HL-60 (cell line): ENCODE results near the gene RAB17.

Experiments used
- DNase-seq, 2 experiments: peaks; one replicate each; pipeline ENCODE4 v3.0.0-alpha.2; 2010 to 2020; ENCODE audit warnings: low read depth in 1 of 2, low spot score in 1 of 2
- H3K27ac ChIP-seq: fragments of 250-450 bp; sonication (Bioruptor Pico); replicated peaks from 2 replicates; pipeline ENCODE4 v1.5.1; 2020; ENCODE audit warnings: mild to moderate bottlenecking, moderate library complexity
- H3K27me3 ChIP-seq: fragments of 250-450 bp; sonication (Bioruptor Pico); 2 replicates; pipeline ENCODE4 v1.5.1; 2021; ENCODE audit warnings: mild to moderate bottlenecking, moderate library complexity; ENCODE audit not compliant: insufficient read depth, poor library complexity, severe bottlenecking
- H3K4me3 ChIP-seq: replicated peaks from 2 replicates; pipeline ENCODE4 v1.5.1; 2011; ENCODE audit warnings: mild to moderate bottlenecking, control low read depth, low read length; ENCODE audit not compliant: insufficient read depth
- GABPA ChIP-seq: IDR thresholded peaks from 2 replicates; pipeline ENCODE4 v1.6.1; 2012; ENCODE audit warnings: low read depth
- POLR2AphosphoS5 ChIP-seq: IDR thresholded peaks from 2 replicates; pipeline ENCODE4 v1.6.1; 2012; ENCODE audit warnings: low read depth
- SPI1 ChIP-seq: IDR thresholded peaks from 2 replicates; pipeline ENCODE4 v1.6.1; 2012; ENCODE audit warnings: low read depth, mild to moderate bottlenecking, borderline replicate concordance
- TF ChIP-seq, protein P1 (sequence below): IDR thresholded peaks from 2 replicates; pipeline ENCODE4 v1.6.1; 2012; ENCODE audit warnings: low read depth; ENCODE audit not compliant: insufficient replicate concordance
- TF ChIP-seq, protein P2 (sequence below): IDR thresholded peaks from one replicate; pipeline ENCODE4 v1.5.1; 2011; ENCODE audit warnings: low read length, control low read depth, inconsistent platforms; ENCODE audit not compliant: insufficient read depth

RAB17 gene

DNA sequence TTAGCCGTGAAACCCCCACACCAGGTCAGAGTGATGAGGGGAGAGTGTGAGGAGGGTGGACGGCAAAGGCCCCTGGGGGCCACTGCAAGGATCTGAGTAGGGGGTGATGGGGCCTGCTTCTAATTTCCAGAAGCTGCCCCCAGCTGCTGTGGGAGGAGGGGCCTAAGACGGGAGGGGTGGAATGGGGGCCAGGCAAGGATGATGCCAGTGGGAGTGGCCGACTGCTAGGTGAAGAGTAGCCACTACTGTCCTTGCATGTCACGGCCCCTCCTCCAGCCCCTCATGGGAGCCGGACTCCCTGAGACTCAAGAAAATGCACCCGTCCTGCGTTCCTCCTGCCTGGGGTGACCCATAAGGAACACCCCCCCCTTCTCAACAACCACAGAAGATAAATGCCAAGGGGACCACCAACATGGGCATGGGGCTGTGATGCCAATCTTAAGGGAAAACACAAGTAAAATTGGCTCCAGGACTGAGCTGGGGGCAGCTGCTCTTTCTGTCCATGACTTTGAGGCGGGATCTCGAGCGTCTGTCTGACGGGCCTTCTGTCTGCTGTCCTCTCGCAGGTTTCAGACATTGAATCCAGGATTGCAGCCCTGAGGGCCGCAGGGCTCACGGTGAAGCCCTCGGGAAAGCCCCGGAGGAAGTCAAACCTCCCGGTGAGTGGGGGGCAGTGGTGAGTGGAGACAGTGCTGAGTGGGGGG, 48.4 kb downstream of the RAB17 start:
- Histone ChIP-seq H3K4me3 (no peak overlapping the region), H3K27ac (no peak overlapping the region), H3K27me3 (peaks cover 4% of the 10 kb centered on the region)
- no peak for DNase-seq
- TF ChIP-seq SPI1 (no peak), POLR2AphosphoS5 (no peak), GABPA (no peak)
- TF ChIP-seq, protein P1, sequence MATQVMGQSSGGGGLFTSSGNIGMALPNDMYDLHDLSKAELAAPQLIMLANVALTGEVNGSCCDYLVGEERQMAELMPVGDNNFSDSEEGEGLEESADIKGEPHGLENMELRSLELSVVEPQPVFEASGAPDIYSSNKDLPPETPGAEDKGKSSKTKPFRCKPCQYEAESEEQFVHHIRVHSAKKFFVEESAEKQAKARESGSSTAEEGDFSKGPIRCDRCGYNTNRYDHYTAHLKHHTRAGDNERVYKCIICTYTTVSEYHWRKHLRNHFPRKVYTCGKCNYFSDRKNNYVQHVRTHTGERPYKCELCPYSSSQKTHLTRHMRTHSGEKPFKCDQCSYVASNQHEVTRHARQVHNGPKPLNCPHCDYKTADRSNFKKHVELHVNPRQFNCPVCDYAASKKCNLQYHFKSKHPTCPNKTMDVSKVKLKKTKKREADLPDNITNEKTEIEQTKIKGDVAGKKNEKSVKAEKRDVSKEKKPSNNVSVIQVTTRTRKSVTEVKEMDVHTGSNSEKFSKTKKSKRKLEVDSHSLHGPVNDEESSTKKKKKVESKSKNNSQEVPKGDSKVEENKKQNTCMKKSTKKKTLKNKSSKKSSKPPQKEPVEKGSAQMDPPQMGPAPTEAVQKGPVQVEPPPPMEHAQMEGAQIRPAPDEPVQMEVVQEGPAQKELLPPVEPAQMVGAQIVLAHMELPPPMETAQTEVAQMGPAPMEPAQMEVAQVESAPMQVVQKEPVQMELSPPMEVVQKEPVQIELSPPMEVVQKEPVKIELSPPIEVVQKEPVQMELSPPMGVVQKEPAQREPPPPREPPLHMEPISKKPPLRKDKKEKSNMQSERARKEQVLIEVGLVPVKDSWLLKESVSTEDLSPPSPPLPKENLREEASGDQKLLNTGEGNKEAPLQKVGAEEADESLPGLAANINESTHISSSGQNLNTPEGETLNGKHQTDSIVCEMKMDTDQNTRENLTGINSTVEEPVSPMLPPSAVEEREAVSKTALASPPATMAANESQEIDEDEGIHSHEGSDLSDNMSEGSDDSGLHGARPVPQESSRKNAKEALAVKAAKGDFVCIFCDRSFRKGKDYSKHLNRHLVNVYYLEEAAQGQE: no peak
- TF ChIP-seq, protein P2, sequence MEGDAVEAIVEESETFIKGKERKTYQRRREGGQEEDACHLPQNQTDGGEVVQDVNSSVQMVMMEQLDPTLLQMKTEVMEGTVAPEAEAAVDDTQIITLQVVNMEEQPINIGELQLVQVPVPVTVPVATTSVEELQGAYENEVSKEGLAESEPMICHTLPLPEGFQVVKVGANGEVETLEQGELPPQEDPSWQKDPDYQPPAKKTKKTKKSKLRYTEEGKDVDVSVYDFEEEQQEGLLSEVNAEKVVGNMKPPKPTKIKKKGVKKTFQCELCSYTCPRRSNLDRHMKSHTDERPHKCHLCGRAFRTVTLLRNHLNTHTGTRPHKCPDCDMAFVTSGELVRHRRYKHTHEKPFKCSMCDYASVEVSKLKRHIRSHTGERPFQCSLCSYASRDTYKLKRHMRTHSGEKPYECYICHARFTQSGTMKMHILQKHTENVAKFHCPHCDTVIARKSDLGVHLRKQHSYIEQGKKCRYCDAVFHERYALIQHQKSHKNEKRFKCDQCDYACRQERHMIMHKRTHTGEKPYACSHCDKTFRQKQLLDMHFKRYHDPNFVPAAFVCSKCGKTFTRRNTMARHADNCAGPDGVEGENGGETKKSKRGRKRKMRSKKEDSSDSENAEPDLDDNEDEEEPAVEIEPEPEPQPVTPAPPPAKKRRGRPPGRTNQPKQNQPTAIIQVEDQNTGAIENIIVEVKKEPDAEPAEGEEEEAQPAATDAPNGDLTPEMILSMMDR: no peak

DNA sequence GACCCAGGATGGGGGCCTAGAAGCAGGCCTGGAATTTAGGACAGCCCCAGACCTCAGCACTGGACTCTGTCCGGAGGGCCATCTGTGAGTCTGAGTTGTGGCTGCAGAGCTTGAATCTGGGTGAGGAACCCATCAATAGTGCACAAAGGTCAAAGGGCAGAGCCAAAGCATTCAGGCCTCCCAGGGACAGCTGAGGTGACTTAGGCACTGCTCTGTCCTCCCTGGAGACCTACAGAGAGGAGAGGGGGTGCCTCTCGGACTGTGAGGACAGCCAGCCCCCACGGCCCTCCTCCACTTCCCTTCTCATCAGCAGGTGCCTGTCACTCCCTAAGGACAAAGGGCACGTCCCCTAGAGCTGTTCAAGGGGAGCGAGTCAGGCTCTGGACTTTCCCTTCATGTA, 49.3 kb downstream of the RAB17 start:
- TF ChIP-seq, protein P2: no peak
- TF ChIP-seq SPI1: no peak
- no peak for TF ChIP-seq GABPA
- H3K27ac ChIP-seq: no peak overlapping the region
- no peaks in the 10 kb centered on the region for H3K27me3 ChIP-seq
- DNase-seq: no peak
- no peak overlapping the region for H3K4me3 ChIP-seq

DNA sequence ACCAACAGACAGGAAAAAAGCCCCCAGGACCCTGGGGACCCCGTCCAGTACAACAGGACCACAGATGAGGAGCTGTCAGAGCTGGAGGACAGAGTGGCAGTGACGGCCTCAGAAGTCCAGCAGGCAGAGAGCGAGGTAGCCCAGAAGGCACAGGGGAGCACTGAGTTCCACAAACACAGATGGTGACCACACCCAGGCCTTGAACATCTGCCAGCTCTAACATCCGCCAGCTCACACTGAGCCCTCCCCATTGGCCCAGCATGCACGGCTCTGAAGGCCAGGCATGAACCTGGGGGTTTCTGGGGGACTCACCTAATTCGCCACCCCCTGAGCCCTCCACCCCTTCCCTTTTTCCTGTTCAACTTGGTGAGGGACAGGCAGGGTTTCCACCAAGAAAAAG, 49.7 kb downstream of the RAB17 start:
- no peak overlapping the region for H3K4me3 ChIP-seq
- no peak for DNase-seq
- H3K27me3 ChIP-seq: no peaks in the 10 kb centered on the region
- TF ChIP-seq, protein P1: no peak
- TF ChIP-seq, protein P2: no peak
- TF ChIP-seq GABPA (no peak), SPI1 (no peak), POLR2AphosphoS5 (no peak)
- H3K27ac ChIP-seq: no peak overlapping the region
